Activated CD8-positive, alpha-beta memory T cell treated with anti-CD3 and anti-CD28 coated beads, Interleukin-2, amount 50 U/mL, for 1 hour (primary cell): ENCODE data around the gene FAT2.
"Not testable (repeated sequence)": the region's sequence is repeated elsewhere in the genome, so short reads cannot be mapped to it uniquely, and the experiment has no call there.

Experiments used
- DNase-seq: peaks from one replicate; pipeline ENCODE4 v3.0.0-alpha.2; 2020; ENCODE audit errors: extremely low read depth

Gene FAT2

DNA sequence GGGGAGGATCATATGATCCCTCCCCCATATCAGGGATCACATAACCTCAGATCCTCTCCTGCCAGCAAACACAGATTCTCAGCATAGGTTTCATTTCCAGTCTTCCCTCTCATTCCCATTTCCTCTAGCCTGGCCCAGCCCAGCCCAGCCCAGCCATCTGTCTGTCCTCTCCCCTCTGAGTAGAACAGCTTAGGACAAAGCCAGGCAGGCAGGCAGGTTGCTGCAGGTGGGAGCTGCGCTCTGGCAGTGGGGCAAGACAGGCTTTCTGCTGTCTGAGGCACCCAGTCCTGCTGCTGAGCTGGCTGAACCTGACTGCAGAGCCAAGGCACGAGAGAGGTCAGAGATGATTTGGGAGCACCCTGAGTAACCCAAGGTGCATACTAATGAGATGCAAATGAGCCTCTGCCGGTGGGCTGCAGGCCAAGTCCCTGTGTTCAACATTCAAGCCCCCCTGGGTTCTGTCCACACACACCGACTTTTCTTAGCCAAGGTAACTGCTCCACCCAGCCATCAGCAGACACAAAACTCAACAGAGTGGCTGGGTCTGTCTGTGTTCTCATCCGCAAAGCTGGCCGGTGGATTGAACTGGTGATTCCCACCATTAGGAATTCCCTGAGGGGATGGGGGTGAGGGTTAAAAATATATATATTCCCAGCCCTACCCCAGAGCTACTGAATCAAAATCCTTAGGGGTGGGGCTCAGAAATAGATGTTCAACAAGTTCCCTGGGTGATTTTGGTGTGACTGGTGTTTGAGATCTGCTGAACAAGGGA is 9.1 kb downstream of the FAT2 start:
- DNase-seq, result no peak

DNA sequence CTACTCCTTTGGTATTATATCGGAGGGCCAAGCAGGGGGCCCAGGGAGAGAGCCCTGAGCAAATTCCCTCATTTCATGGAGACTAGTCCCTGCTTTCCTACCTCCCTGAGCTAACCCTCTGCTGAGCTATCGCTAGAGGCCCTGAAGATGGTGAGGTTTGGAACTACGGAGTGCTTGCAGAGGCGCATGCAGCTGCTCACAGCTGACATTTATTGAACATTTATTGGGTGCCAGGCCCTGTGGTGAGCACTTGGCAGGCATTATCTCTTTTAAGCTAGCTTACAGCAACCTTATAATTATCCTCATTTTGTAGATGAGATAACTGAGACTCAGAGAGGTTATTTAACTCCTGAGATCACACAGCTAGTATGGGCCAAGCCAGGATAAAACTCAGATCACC is 9.8 kb downstream of the FAT2 start:
- no peak for DNase-seq

DNA sequence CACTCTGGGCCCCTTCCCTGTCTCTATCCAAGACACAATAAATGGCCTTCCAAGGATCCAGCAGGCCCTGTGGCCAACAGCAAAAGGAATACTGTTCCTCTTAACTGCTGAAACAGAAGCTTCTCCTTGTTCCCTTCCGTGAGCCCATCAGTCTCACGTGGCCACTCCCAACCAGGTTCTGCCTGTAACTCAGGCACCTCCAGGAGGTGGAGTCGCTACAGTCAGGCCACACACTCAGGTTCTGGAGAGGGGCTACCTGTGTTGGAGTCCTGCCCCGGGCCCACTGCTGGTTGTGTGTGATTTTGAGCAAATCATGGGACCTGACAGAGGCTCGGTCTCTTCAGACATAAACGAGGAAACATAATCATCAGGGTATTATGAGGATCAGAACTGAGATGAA is 10.3 kb downstream of the FAT2 start:
- no peak for DNase-seq

DNA sequence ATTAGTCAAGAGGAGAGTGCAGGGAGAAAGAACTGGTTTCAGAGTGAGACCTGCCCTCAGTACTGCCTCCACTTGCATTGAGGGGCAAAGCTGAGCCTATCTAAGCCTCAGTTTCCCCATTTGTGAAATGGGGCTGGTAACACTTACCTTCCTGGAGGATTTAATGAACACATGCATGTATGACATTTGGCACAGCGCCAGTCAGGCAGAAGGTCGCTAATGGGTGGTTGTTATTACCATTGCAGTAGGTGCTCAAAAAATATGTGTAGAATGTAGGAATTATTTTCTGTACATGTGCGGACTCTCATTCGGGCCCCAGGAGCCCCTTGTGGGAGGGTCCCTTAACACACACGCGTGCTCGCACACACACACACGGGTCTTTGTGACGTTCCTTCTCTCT is 10.9 kb downstream of the FAT2 start:
- no peak for DNase-seq

DNA sequence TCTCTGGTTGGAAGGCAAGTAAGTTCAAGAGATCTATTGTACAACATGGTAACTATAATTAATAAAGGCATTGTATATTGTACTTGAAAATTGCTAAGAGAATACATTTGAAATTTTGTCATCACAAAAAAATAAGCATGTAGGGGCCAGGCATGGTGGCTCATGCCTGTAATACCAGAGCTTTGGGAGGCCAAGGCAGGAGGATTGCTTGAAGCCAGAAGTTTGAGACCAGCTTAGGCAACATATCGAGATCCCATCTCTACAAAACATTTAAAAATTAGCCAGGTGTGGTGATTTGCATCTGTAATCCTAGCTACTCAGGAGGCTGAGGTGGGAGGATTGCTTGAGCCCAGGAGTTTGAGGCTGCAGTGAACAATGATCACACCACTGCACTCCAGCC is 12.0 kb downstream of the FAT2 start:
- not testable (repeated sequence) for DNase-seq

DNA sequence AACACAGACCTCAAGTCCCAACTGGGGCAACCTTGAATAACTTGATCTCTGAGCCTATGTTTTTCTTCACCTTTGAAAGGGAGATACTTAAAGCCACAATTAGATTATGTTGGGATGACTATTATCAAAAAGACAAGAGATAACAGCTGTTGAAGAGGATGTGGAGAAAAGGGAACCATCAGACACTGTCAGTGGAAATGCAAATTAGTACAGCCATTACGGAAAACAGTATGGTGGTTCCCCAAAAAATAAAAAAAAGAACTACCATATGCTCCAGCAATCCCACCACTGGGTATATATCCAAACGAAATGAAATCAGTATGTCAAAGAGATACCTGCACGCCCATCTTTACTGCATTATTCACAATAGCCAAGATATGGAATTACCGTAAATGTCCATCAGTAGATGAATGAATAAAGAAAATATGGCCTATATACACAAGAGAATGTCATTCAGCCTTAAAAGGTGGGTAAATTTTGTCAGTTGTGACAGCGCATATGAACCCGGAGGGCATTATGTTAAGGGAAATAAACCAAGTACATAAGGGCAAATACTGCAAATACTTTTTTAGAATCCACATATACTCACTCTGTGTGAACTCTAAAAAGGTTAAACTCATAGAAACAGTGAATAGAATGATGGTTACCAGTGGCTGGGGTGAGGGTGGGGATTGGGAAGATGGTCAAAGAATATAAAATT is 12.7 kb downstream of the FAT2 start:
- DNase-seq, result no peak

DNA sequence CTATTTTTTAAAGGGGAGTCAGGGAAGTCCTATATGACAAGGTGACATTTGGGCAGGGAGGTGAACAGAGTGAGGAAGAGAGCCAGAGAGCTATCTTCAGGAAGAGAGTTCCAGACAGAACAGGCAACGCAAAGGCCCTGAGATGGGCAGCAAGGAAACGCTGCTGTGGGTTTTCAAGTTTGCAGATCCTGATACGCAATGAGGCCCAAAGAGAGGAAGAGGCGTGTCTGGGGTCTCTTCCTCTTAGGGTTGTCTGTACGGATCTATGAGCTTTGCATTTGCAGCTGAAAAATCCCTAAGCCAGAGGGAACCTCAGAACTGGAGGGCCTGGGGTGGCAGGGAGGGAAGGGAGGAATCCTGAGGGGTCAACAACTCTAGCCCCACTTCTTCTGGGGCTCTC is 13.6 kb downstream of the FAT2 start:
- no peak for DNase-seq

DNA sequence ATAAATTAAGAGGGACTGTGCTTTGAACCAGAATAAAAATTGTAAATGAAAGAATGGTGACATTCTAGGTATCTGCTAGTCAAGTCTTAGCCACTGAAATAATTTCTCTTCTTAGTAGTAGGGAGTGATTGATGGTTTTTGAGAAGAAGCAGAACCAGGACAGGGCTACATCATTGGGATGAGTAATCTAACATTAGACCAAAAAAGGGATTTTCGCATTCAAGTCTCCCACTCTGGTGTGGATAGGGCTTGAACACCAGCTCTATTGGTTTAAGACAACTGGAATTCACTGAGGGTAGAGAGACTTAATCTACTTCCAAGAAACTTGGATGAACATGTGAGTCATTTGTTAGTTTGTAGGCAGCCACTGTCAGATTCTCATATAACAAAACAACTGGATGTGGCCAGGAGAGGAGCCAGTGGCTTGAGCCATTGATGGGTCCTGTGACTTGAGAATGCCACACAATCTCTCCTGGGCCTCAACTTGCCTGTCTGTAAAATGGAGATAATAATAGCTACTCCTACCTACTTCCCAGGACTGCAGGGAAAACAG is 16.6 kb downstream of the FAT2 start:
- no peak for DNase-seq

DNA sequence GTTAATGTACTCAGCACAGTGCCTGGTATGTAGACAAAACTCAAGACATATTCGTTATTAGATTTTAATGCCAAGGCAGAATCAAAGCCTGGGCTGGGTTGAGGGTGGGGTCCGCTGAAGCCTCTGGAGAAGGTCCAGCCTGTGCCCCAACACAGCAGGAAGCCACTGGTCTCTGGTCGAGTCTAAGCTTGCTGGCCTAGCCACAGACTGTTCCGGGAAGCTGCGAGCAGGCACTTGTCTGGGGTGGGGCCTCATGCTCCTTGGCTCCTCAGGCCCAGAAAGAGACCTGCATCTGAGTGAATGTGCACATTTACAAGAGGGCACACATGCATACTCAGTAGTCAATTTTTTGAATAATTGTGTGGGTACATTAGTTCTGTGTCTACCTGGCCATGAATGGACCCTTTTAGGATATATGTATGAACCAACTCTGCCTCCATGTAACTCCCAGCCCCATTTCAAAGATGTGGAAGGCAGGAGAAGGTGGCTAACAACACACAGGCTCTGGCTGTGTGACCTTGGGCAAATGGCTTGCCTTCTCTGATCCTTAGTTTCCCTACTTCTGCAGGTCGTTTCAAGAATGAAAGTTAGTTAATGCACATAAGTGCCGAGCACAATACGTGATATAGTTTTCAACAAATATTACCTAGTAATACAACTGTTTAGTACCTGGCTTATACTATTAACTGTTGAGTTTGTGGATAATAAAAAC is 18.3 kb downstream of the FAT2 start:
- DNase-seq, result no peak

DNA sequence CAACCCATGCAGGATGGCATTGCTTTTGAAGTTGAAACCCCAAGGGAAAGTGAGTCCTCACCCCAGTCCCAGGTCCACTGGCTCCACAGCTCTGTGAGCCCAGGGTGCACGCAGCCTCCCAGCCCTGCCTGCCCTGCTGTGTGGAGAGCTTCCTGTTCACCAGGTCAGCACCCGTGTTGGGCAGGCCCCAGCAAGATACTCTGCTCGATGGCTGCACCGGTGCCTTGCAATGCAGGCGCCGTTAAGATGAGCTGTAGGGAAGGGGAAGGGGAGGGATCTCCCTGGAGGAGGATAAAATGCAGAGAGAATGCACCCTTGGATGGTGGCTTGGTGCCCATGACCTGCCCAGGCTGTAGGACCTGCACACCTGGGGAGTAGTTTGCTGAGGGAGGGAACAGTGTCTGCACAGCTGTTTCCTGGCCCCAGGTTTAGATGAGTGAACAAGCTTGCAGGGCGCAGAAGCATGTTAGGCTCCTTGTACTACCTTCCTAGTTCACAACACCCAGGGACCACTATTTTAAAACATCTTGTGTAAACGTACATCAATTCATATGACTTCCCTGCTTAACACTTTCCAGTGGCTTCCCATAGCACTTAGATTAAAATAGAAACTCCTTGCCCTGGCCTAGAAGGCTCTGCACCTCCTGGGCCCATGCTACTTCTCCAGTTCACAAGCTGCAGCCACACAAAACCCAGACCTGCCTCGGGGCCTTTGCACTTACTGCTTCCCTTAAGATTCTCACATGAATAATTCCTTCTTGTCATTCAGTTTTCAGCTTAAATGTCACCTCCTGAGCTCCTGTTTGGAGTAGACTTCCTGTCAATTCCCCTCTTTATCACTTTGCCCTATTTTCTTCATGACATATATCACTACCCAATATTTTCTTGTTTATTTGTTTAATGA is 19.6 kb downstream of the FAT2 start:
- no peak for DNase-seq

DNA sequence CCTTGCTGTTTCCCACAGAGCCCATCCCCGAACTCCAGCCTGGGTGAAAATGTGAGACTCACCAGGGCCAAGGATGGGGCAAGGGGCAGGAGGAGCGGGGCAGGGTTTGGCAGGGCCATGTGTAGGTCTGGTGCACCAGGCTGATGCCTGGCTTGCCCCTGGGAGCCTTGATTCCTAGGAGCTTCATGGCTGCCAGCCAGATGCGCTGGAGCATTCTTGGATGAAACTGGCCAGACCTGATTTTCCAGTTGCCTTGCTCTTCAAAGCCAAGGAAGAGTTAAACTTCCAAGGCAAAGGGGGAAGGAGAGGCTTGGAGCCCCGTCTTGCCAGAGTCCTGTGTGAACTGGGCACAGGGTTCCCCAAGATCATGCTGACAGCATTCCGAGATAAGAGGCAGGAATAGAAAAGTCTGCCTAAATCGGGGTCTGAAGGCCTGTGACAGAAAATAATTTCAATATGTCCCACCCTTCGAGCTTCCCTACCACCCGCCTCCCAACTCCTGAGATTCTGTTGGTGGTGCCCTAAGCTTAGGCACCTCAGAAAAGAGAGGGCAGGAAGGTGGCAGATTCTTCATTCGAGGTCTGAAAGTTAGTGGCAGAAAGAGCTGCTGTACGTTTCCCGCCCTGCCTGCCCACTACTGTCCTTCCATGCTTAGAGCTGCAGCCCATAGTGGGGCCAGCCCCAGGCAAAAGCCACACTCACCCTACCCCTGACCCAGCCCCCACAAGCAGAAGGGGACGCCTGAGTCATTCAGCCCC is 20.4 kb downstream of the FAT2 start:
- DNase-seq, result no peak

DNA sequence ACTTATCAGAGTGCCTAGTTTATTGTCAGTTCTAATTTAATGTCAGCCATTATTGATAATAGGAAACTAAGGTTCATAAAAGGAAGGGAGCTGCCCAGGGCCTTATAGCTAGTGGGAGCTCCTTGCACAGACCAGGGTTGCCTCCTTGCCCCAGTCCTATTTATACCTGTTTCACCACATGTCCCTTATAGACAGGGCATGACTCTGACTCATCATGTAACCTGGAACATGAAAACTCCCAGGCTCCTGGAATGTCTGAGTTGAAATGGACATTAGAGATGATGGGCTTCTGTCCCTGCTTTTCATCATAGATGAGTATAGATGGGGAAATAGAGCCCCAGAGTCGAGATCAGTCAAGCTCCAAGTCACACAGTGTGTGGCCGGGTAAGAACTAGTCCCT is 21.1 kb downstream of the FAT2 start:
- DNase-seq, result no peak

DNA sequence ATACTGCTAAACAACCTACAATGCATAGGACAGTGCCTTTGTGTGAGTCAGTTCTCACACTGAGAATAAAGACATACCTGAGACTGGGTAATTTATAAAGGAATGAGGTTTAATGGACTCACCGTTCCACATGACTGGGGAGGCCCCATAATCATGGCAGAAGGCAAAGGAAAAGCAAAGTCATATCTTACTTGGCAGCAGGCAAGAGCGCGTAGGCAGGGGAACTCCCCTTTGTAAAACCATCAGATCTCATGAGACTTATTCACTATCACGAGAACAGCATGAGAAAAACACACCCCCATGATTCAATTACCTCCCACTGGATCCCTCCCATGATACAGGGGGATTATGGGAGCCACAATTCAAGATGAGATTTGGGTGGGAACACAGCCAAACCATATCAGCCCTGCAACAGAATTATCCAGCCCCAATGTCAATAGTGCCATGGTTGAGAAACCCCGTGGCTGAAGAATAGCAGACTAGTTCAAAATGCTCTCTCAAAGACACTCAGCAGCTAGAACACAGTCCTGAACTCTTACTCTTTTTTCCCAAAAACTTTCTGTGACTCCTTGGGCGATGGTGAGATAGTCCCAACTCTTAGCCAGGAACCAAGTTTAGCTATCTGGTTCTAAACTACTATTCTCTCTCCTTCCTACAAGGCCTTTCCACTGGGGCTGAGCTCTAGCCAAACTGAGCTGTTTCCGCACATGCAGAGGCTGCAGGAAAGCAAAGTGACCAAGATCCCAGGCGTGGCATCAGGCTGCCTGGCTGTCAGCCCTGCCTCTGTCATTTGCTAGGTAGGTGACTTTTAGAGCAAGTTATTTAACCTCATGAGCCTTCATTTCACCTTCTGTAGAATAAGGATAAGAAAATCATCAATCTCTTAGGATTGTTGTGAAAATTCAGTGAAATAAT is 21.7 kb downstream of the FAT2 start:
- DNase-seq, result no peak

DNA sequence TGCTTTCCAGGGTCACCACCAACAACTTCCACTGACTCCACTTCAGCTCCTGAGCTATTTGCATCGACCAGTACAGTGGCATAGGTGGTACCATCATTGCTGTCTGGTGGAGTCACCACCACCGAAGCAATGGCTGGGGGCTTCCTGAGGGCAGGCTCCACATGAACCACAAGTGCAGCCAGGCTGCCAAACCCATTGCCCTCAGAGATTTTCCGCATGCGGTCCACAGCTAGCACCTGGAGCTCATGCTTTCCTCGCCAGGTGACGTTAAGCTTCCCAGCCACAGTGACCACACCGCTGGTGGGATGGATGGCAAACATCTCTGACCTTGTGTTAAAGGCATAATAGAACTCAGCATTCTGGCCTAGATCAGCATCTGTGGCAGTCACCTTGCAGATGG is 23.1 kb downstream of the FAT2 start:
- no peak for DNase-seq

DNA sequence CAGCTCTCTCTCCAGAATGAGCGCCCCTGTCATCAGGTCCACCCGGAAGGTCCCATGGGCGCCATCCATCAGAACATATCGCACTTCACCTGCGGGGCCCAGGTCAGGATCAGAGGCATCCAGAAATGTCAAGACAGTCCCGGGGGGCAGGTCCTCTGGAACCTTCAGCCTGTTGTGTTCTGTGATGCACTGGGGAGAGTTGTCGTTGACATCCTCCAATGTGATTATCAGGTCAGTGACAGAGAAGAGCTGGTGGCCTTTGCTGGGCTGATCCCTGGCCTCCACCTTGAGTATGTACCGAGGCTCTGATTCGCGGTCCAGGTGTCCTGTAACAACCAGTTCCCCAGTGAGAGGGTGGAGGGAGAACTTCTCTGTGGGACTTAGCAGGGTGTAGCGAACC is 25.2 kb downstream of the FAT2 start:
- no peak for DNase-seq

DNA sequence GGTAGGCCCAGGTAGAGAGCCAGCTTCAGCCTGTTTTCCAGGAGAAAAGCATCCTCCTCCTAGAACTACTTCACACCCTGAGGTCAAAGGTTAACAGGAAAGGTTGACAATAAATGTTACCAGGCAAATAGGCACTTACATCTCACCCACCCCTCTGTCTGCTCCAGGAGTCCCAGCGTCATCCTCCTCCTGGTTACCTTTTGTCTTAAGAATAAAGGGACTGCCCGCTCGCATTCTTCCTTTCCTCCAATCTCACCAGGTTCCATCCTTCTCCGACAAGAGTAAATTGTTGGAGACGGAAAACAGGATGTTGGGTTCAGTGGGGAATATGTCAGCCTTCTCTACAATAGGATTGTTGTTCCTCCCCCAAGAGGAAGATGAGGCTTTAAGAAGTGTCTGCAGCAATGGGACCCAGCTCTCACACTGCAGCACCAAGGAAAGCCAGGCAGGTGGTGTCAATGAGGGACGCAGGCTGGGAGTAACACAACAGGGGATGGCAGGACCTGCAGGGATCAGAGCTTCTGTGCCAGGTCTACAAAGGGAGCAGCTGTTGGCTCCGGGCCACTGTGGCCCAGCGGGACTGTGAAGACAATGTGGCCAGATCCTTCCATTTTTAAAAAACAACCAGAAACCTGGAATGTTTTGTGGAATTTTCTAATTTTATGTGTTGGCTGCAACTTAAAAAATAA is 29.0 kb downstream of the FAT2 start:
- no peak for DNase-seq

DNA sequence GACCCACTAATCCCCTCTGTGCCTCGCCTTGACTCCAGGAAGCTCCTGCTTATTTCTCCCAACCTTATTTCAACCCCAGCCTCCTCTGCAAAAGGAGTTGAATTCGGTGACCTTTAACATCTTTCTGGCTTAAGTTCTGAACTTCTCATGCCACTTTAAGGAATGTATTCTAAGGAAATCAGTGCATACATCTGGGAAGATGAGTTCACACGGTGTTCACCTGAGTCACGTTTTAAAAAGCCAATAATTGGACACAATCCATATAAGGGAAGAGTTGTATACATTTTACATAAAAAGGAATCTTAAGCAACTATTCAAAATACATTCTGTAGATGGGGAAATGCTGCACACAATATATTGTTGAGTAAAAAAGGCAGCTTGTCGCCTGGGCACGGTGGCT is 33.2 kb downstream of the FAT2 start:
- no peak for DNase-seq

DNA sequence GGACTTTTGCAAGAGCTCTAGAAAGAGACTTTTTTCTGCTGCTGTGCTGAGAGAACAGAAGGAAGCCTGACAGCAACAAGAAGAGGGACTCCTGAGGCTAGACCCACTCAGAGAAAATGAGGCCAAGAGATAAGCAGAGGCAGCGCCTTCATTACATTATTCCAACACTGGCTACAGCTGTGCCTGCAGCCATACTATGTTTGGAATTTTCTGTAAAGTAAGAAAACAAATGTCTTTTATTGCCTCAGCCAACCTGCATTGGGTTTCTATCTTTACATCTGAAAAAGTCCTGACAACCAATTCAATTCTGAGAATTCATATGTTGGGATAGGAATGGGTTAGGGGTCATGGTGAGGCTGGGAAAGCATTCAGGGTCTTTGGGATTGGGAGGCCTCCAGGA is 33.7 kb downstream of the FAT2 start:
- DNase-seq, result no peak

DNA sequence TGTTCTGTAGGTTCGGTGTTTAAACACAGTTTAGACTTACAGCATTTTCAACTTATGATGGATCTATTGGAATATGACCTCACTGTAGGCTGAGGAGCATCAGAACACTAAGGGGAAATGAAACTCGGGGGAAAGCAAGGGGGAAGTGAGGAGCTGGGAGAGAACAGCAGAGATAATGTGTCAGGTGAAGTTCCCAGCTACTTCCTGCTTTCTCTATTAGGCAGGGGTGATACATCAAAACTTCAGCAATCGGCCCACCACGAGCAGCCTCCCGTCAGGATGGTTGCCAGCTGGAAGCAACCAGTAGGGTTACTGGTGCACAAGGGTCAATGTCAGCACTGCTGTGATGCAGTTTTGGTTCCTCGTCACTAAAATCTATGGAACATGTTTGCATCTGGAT is 34.3 kb downstream of the FAT2 start:
- DNase-seq, result no peak
